DMS 273 (cell line): ENCODE measurements around the gene FAM83F.
A peak's percentile ranks its signal among the peaks of the same experiment; 100 is the strongest.
"Not testable (repeated sequence)": the region's sequence is repeated elsewhere in the genome, so short reads cannot be mapped to it uniquely, and the experiment has no call there.

ENCODE experiments used
- DNase-seq: peaks from one replicate; lab custom pipeline; 2025; ENCODE audit not compliant: unreplicated experiment; lab: John Stamatoyannopoulos, UW

Gene FAM83F

DNA sequence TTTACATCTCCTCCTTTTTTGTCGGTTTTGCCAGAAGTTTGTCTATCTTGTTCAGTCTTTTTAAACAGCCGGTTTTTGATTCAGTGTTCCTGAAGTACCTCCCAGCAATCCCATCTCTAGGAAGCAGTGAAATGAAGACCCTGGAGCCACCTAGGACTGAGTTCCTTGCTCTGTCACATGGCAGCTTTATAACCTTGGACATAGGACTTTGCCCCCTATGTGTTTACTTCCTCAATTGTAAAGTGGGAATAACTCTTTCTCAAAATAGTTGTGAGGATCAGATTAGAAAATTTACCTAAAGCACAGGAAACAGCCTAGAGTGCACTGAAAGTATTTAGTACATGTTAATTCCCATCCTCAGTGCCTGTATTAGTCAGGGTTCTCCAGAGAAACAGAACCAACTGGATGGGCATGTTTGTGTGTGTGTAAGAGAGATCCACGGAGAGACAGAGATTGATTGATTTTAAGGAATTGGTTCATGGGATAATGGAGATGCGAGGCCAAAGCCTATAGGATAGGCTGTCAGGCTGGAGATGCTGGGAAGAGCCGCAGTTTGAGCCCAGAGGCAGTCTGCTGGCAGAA lies 20.0 kb downstream of the FAM83F start:
- no peak for DNase-seq

DNA sequence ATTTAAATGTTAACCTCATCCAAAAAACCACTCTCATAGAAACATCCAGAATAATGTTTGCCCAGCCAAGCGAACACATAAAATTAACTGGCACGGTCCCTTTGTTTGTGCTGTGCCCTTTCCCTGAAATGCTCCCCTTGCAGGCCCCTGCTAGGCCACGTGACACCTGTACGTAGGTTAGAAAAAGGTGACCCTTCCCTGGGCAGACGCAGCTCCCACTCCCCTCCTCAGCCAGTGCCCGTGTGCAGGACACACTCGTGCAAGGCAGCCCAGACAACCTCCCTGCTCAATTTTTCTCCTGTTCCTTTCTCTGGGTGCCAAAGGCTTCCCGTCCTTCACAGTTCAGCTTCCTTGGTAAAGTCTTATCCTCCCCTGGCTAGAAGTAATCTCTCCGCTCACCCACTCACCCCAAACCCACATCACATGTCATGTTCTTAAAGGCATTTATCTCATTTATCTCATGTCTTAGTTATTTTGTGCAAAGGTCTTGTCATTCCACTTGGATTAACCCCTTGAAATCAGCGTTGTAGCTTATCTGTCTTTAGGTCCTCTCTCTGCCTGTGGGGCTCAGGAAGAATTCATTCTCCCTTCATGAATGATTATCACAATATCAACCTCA lies 20.7 kb downstream of the FAM83F start:
- no peak for DNase-seq

DNA sequence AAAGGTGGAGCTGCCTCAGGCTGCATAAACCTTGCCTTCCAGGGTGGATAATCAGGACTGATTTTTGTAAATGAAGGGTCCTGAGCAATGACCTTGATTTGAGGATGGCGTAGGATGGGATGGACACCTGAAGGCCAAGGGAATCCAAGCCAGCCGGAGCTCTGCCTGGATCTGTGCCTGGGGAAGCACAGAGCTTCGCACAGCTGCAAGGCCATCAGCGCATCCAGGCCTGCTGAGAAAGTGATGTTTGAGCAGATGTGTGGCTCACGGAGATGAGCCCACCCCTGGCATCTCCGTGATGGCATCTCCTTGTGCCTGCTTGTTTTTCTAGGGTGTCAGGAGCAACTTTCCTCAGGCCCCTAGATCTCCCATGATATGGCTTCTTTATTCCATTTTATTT lies 23.3 kb downstream of the FAM83F start:
- no peak for DNase-seq

DNA sequence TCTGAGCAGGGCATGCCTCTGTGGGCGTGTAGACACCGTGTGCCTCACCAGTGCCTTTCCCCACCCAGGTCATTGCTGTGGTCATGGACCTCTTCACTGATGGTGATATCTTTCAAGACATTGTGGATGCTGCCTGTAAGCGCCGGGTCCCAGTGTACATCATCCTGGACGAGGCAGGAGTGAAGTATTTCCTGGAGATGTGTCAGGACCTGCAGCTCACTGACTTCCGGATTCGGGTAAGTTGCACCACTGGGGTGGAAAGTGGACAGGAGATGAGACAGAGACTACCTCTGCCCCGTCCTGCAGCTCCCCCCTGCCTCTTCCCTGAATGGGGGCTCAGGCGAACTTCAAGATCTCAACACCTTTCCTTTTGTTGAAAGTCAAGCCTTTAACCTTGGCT lies 24.3 kb downstream of the FAM83F start:
- no peak for DNase-seq

DNA sequence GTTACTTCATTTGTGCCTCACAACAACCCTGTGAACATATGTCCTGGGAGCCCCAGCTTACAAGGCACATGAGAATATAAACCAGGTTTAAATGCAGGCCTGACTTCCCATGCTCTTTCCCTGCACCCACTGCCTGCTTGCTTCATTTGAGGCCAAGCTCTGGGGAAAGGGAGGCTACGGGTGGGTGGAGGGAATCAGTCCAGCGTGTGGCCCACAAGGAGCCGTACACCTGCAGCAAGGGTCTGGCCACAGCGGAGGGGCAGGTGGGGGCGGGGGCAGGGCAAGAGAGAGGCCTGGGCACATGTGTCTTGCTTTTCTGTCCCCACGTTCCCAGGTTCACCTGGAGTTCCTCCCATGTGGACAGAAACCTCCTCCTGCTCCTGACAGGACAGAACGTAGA lies 26.2 kb downstream of the FAM83F start:
- no peak for DNase-seq

DNA sequence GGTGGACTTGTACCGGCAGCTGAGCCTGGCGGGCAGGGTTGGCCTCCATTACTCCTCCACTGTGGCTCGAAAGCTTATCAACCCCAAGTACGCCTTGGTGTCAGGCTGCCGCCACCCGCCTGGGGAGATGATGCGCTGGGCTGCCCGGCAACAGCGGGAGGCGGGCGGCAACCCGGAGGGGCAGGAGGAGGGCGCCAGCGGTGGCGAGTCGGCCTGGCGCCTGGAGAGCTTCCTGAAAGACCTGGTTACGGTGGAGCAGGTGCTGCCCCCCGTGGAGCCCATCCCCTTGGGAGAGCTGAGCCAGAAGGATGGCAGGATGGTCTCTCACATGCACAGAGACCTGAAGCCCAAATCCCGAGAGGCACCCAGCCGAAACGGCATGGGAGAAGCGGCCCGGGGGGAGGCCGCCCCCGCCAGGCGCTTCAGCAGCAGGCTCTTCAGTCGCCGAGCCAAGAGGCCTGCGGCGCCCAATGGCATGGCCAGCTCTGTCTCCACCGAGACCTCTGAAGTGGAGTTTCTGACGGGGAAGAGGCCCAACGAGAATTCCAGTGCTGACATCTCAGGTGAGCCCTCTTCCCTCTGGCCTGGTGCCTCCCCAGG lies 26.7 kb downstream of the FAM83F start:
- no peak for DNase-seq

DNA sequence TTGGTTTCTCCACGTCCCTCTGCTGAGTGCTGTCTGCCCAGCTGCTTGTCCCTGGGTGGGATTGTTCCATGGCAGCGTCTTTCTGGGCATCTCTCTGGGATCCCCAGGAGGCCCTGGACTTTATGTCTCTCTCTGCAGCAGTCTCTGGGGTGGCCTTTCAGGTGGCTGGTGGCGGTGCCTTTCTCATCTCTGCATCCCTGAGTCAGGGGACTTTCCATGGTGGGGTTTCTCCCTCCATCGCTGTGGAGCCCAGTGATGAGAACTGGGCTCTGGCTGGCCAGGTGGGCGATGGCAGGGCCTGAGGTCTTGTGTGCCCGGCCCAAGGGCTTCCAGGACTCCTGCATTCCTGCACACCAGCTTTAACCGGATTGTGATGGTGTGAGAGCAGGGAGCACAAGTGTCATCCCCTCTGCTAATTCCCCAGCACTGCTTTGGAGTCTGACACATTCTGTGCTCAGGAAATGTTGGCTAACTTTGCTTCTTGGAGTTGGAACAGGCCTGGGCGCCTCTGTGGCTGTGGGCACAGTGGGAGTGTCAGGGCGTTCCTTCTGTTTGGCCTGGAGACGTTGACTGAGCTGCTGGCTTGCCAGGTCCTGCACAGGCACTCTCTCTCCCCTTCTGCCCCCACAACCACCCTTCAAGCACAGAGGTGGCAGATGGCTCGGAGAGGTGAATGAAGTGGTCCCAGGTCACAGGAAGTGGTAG lies 27.9 kb downstream of the FAM83F start:
- no peak for DNase-seq

DNA sequence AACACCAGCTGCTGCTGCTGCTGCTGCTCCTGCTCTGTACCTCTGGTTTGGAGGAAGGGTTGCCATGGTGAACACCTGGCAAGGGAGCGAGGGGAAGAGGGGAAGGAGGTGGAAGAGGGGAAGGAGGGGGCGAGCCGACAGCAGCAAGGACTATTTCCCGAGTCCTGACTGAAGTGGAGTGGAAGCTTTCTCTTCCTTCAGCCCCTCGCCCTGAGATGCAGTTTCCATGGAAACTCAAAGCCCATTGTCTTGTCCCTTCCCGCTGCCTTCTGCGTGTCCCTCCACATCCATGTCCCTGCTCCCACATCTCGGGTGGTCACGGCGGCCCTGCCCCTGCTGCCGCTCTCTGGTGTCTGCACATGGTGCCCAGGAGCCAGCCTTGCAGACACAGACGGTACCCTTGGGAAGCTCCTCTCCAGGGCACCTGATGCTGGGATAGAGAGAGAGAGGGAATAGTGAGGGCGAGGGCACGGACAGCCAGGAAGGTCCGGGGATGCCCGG lies 28.6 kb downstream of the FAM83F start:
- no peak for DNase-seq

DNA sequence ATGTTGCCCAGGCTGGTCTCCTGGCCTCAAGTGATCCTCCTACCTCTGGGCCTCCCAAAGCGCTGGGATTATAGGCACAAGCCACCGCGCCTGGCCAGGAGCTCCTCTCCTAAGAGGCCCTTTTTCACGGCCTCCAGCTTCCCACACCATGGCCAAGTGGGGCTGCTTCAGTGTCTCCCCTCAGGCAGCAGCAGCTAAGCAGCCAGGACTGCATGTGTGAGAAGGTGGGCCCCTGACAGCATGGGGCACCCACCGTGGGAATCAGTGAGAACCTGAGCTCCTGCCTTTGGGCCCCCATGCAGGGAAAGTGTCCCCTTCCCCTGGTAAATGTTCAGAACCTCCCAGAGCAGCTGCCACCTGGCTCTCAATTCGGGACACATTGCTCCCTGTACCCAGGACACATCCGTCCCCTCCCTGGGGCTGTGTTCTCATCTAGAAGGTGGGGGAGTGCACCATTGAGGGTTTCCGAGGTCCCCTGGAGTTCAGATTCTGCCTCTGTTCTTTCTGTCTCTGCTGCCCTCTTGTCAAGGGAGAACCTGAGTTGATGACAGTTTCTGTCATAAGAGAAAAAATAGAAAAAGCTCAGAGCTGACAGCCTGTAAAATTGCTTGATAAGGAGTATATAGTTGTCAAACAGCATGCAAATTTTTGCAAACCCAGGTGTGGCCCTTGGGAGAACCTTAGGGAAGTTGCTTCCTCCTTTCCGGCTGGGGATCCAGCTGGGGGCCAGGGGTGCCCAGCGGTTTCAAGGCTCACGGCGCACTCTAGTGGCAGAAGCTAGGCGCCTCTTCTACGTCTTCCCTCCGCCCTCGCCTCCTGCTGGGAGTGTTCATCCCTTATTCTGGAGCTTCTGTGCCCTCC lies 29.7 kb downstream of the FAM83F start:
- peak; percentile 84 for DNase-seq

DNA sequence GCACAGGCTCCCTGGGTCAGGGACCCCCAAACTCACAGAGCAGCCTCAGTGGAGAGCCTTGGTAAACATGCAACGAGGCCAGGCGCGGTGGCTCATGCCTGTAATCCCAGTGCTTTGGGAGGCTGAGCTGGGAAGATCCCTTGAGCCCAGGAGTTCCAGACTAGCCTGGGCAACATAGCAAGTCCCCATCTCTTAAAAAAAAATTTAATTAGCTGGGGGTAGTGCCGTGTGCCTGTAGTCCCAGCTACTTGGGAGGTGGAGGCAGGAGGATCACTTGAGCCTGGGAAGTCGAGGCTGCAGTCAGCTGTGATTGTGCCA lies 30.3 kb downstream of the FAM83F start:
- not testable (repeated sequence) for DNase-seq

DNA sequence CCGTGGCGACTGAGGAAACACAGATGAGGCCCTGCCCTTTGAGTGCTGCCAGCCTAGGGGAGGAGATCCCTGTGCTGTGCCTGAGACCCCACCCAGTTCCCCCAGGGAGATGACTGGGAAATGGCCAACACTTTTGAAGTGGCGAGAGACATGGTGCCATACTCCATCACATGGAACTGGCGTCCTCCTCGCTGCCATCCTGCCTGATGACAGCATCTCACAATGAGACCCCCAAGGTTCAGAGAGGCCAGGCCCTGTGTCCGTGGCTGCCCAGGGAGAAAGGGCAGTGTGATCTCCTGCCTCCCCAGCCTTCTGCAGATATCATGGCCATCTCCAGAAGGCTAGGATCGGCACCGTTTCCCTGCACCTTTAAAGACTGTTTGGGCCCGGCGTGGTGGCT lies 31.1 kb downstream of the FAM83F start:
- DNase-seq = no peak

DNA sequence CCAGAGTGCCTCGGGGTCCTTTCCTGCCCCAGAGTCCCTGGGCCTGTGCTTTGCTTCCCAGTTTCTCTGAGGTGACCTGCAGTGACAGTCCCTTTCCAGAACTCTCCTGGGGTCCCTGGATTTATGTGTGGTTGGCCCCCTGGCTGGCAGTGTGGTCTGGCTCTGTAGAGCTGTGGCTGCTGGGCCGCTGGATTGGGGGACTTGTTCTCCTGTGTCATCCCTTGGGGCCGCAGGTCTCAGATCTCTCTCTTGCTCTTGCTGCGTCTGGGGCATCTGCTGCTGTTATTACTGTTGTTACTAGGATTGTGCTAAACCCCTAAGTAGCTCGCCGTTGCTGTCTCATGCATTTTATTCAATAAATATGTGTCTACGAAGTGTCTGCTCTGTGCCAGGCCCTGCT lies 31.9 kb downstream of the FAM83F start:
- DNase-seq = no peak

DNA sequence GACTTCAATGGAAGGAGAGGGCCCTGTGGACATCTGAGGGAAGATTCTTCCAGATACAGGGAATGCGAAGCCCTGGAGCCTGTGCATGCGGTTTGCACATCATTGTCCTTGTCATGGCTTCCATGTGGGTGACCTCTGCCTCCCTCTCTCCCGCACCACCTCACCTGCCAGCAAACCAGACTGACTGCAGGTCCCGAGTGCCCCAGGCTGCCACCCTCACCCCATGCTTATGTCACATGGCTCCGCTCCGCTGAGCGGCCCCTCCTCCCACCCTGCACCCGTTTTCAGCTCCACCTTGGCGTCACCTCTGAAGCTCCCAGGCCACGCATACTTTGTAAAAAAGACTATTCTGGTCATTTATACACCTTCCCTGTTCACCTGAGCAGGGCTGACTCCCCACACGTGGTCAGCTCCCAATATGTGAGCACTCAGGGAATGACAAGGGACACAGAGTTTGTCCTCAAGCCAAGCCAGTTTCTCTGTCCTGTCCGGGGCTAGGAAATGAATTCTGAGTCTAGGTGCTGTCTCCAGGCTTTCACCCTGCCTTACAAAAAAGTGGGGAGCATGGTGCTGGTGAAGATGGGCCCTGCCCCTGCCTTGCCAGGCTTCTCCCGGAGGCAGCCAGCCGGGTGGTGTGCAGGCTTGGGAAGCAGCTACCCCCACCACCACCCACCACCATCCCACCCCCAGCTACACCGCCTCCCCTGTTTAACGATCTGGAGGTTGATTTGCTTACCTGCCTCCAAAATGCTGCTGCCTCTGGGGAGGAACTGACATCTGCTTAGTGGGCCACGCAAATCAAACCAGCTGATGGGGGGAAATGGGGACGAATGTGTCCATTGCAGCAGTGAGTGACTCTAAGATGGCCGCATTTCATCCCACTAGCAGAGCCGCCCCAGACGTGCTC lies 32.7 kb downstream of the FAM83F start:
- DNase-seq = no peak

DNA sequence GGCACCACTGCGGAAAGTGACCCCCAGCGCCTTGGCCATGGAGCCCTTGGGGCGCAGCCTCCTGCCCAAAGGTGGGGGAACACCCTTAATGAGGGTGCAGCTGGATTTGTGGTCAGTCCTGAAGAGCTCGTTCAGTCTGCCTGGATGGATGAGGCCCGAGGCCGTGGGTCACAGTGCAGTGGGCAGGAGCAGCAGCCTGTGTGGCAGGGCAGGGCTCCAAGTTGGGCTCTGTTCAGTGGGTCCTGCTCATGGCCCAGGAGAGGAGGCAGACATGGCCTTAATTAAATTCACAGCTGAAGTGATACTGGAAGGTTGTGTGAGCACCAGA lies 33.3 kb downstream of the FAM83F start:
- DNase-seq = no peak

DNA sequence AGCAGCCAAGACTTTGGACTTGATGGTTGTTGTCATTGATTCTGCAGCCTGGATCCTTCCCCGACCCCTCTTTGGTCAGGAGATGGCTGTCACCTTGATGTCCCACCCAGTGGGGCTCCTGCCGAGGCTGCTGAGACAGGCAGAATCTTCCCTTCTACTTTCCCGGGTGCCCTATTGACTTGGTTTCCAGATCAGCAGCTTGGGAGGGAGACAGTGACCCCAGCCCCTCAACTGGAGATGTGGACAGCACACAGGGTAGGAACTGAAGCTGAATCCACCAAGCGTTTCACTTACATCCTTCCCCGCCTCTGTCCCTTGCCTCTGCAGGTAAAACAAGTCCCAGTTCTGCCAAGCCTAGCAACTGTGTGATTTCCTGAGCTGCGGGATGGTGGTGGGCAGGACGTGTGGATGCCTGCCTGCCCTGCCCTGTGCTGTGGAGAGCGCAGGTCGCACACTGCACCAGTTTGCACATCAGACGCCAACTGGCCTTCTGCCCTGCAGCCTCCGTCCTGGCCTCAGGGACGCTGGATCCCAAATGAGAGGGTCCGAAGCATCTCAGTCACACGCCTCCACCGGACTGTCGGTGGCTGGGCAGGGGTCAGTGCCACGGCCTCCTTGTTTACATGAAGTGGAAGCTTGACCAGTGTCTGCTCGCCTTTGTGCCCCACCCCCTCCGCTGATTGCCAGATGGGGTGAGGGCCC lies 34.6 kb downstream of the FAM83F start:
- no peak for DNase-seq

DNA sequence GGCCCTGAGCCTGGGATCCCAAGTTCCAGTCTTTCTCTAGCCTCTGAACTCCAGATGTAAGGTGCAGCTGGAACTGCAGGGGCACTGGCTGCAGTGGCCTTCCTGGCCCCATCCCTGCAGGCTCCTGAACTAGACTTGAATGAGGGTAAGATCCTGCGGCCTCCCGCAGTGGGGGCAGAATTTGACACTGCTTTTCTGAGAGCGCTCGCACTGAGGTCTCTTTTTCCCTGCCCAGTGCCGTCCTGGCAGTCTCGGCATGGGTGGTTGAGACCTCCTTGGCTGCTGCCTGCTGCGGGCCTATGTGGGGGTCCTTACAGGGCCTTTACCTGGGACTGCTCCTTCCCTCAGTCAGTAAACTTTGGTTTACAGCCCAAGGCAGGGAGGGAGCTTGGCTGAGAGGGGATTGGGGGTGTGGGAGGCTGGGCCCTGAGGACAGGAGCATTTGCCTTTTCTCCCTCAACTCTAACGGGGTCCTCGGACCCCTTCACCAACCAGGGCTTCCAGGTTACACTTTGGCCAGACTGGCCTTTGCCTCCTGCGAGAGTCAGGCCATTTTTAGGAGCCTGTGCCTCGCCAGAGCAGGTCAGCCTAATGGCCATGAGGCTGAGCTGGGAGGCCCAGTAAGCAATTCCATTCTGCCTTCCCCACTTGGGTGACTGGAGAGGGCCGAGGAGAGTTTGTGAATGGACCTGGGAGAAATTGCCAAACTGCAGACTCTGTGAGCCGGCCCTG lies 35.4 kb downstream of the FAM83F start:
- no peak for DNase-seq

DNA sequence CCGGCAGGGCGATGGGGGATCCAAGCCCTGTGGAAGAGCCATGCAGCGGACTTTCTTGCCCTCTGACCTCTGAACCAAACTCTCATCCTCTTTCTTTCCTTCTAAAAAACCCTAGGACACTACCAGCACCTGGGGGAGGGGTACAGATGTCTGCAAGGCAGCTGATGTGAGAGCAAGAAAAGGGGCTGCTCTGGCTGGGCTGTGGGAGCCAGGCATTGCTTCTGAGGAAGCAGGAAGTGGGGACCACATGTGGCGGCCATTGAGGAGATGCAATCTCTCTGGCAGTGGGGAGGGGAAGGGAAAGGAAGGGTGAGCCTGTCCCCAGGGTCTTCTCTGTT lies 36.0 kb downstream of the FAM83F start:
- DNase-seq = no peak

DNA sequence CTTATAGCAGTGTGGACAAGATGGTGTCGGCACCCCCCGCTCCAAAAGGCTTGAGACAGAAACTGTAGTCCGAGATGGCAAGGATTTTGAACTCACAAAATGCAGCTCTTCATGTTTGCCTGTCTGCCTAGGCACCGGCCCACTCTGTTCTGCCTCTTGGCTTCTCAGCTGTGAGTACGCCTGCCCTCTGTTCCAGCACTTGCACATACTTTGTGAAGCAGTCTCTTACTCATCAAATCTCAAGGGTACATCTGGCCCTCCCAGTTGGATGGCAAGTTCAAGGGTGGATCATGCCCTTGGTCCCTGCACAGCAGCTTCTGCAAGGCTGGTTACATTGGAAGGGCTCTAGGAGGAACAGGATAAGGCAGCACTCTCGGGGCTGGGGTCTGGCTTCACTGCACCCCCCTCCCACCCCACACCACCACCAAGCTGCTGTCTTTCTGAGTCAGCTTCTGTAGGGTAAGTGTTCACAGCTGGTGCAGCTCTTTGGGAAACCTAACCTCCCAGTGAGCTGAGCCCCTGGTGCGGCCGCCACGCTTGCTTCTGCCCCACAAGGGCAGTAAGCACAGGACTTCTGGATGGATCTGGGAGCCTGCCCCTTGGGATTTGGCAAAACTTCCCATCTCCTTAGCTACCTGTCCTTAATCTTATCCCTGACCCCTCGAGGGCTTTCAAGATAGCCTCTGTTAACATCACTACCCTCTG lies 37.2 kb downstream of the FAM83F start:
- DNase-seq = peak; percentile 9
